HepG2 (cell line): Measurements from ENCODE around the gene GNG12. TPM values are rescaled to one million over a fixed set of nuclear protein-coding genes. Genes with fewer than 3 reads are reported as not detected.

Experiments used
- ATF2 ChIP-seq: sonication (generic); formaldehyde crosslinking; IDR thresholded peaks from 2 replicates; pipeline ENCODE4 v1.4.0; 2020; ENCODE audit warnings: missing genetic modification reagents
- EED ChIP-seq: sonication (generic); formaldehyde crosslinking; IDR thresholded peaks from 2 replicates; pipeline ENCODE4 v1.5.0; 2020; ENCODE audit warnings: mild to moderate bottlenecking, missing genetic modification reagents
- GRHL1 ChIP-seq: sonication (generic); formaldehyde crosslinking; conservative IDR thresholded peaks from 2 replicates; pipeline ENCODE4 v1.8.0; 2022; ENCODE audit warnings: missing genetic modification reagents
- HMGXB3 ChIP-seq: sonication (generic); formaldehyde crosslinking; IDR thresholded peaks from 2 replicates; pipeline ENCODE4 v1.4.0; 2020; ENCODE audit warnings: missing genetic modification reagents, borderline replicate concordance
- JUND ChIP-seq: sonication (generic); formaldehyde crosslinking; IDR thresholded peaks from 2 replicates; pipeline ENCODE4 v1.8.0; 2022; ENCODE audit warnings: mild to moderate bottlenecking, missing genetic modification reagents
- KDM4B ChIP-seq: sonication (generic); formaldehyde crosslinking; IDR thresholded peaks from 2 replicates; pipeline ENCODE4 v1.4.0; 2020; ENCODE audit warnings: missing genetic modification reagents
- MATR3 ChIP-seq: sonication (generic); formaldehyde crosslinking; IDR thresholded peaks from 2 replicates; pipeline ENCODE4 v1.4.0; 2020; ENCODE audit warnings: missing genetic modification reagents
- TFE3 ChIP-seq: IDR thresholded peaks from 2 replicates; pipeline ENCODE4 v1.6.1; 2016
- TMF1 ChIP-seq: sonication (generic); formaldehyde crosslinking; IDR thresholded peaks from 2 replicates; pipeline ENCODE4 v1.8.1; 2022; ENCODE audit warnings: low read depth, missing genetic modification reagents
- ZNF597 ChIP-seq: sonication (generic); formaldehyde crosslinking; IDR thresholded peaks from 2 replicates; pipeline ENCODE4 v1.5.0; 2020; ENCODE audit warnings: missing genetic modification reagents
- polyA plus RNA-seq, 8 experiments: library from polyadenylated mRNA; depleted of rRNA in 3 of 8; stranded (reverse) in 7 of 8; unstranded in 1 of 8; fragments of >200 nt; fragmentation: Illumina TruSeq in 4 of 8; extraction: Trizol in 4 of 8; gene quantifications; 2 replicates each; pipeline versions ENCODE4 v1.2.1 to v1.2.3, GENCODE V29; 2011 to 2016; ENCODE audit warnings: low read depth in 4 of 8, missing spikeins in 1 of 8, mixed read lengths in 1 of 8; ENCODE audit not compliant: insufficient read depth in 1 of 8
- total RNA-seq, 5 experiments: library from RNA; depleted of rRNA; stranded (reverse); fragments of >200 nt; fragmentation: Illumina TruSeq; extraction: Trizol; gene quantifications; 2 replicates each; pipeline ENCODE4 v1.2.3, GENCODE V29; 2016; ENCODE audit warnings: low read depth in 1 of 5
- TF ChIP-seq, protein P1 (sequence below): sonication (generic); formaldehyde crosslinking; IDR thresholded peaks from 2 replicates; pipeline ENCODE4 v1.4.0; 2020; ENCODE audit warnings: missing genetic modification reagents, borderline replicate concordance
- TF ChIP-seq, protein P2 (sequence below): sonication (generic); formaldehyde crosslinking; IDR thresholded peaks from 2 replicates; pipeline ENCODE4 v1.4.0; 2020; ENCODE audit warnings: mild to moderate bottlenecking, missing genetic modification reagents

Gene GNG12
- total and polyA plus RNA-seq, 2 of the 13 experiments (the other 11 are each of a cell fraction or from before 2014, with no cell fraction given), result 0.11 TPM

DNA sequence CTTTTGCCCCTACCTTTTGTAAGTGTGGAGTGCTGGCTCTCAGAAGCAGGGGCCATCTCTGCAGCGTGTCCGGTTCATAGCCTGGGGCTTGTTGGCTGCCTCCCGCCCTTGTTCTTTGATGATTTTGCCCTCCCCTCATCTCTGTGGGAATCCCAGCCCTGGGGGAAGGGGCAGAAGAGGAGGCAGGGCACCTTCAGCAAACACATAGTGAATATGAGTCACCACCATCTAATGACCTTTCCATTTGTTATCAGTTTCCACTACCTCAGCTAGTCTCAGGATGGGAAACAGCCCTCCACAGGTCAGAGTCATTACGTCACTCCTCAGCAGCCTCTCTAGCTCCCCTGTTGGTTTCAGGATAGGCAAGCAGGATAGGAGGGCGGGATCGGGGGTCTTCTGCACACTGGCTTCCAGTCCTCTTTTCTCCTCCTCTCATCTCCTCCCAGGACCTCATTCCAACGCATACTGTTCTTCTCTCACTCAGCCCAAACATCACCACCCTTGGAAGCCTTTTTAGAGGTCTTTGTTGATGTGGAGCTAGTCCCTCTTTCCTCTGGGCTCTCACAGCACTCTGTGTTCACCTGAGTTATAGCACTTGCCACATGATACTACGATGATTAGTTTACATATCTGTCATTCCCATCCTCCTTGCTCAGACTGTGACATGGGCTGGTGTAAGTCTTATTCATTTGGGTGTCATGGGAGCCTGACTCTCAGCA lies 132.4 kb downstream of the GNG12 start (continued):
- TF ChIP-seq, protein P1, sequence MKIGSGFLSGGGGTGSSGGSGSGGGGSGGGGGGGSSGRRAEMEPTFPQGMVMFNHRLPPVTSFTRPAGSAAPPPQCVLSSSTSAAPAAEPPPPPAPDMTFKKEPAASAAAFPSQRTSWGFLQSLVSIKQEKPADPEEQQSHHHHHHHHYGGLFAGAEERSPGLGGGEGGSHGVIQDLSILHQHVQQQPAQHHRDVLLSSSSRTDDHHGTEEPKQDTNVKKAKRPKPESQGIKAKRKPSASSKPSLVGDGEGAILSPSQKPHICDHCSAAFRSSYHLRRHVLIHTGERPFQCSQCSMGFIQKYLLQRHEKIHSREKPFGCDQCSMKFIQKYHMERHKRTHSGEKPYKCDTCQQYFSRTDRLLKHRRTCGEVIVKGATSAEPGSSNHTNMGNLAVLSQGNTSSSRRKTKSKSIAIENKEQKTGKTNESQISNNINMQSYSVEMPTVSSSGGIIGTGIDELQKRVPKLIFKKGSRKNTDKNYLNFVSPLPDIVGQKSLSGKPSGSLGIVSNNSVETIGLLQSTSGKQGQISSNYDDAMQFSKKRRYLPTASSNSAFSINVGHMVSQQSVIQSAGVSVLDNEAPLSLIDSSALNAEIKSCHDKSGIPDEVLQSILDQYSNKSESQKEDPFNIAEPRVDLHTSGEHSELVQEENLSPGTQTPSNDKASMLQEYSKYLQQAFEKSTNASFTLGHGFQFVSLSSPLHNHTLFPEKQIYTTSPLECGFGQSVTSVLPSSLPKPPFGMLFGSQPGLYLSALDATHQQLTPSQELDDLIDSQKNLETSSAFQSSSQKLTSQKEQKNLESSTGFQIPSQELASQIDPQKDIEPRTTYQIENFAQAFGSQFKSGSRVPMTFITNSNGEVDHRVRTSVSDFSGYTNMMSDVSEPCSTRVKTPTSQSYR (CRISPR knock-in tag), result peak; percentile 95
- peak; percentile 98 for TF ChIP-seq JUND (CRISPR knock-in tag)
- no peak for TF ChIP-seq EED (CRISPR knock-in tag)
- peak; percentile 24; the same call in 1 of the 2 replicates for TF ChIP-seq KDM4B (CRISPR knock-in tag)
- no peak for TF ChIP-seq HMGXB3 (CRISPR knock-in tag)
- TF ChIP-seq ZNF597 (CRISPR knock-in tag), result no peak
- TF ChIP-seq TFE3 (CRISPR knock-in tag), result peak; percentile 63; the same call in 1 of the 2 replicates
- no peak for TF ChIP-seq MATR3 (CRISPR knock-in tag)
- no peak for TF ChIP-seq TMF1
- peak; percentile 97 for TF ChIP-seq ATF2 (CRISPR knock-in tag)
- TF ChIP-seq GRHL1 (CRISPR knock-in tag), result no peak
- TF ChIP-seq, protein P2, sequence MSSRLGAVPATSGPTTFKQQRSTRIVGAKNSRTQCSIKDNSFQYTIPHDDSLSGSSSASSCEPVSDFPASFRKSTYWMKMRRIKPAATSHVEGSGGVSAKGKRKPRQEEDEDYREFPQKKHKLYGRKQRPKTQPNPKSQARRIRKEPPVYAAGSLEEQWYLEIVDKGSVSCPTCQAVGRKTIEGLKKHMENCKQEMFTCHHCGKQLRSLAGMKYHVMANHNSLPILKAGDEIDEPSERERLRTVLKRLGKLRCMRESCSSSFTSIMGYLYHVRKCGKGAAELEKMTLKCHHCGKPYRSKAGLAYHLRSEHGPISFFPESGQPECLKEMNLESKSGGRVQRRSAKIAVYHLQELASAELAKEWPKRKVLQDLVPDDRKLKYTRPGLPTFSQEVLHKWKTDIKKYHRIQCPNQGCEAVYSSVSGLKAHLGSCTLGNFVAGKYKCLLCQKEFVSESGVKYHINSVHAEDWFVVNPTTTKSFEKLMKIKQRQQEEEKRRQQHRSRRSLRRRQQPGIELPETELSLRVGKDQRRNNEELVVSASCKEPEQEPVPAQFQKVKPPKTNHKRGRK (CRISPR knock-in tag), result no peak
